Neural crest cell (in vitro differentiated cells): ENCODE measurements around the gene EPB41L4B. TPM values are rescaled to one million over a fixed set of nuclear protein-coding genes. Genes with fewer than 3 reads are reported as not detected.

Source experiments
- DNase-seq: peaks from one replicate; pipeline ENCODE4 v3.0.0; 2021; ENCODE audit warnings: low read depth, mixed read lengths, low spot score
- H3K27ac Mint-ChIP-seq: one replicate; pipeline ENCODE4 v1.8.0; 2021; ENCODE audit warnings: mild to moderate bottlenecking, mixed read lengths; ENCODE audit not compliant: unreplicated experiment
- H3K27me3 Mint-ChIP-seq: 2 replicates; pipeline ENCODE4 v1.8.0; 2021; ENCODE audit warnings: low read depth, mild to moderate bottlenecking, mixed read lengths
- H3K36me3 Mint-ChIP-seq: 2 replicates; pipeline ENCODE4 v1.8.0; 2021; ENCODE audit warnings: low read depth, mild to moderate bottlenecking, mixed read lengths
- H3K4me1 Mint-ChIP-seq: 2 replicates; pipeline ENCODE4 v1.8.0; 2021; ENCODE audit warnings: mixed read lengths
- H3K4me3 Mint-ChIP-seq: one replicate; pipeline ENCODE4 v1.8.0; 2021; ENCODE audit warnings: mild to moderate bottlenecking, mixed read lengths
- H3K9me3 Mint-ChIP-seq: 2 replicates; pipeline ENCODE4 v1.8.0; 2021; ENCODE audit warnings: mixed read lengths
- CTCF ChIP-seq: fragments of 200-600 bp; sonication (generic); conservative IDR thresholded peaks from 2 replicates; pipeline ENCODE4 v1.5.0; 2021; ENCODE audit warnings: antibody characterized with exemption, mild to moderate bottlenecking
- total RNA-seq: library from RNA; stranded (reverse); gene quantifications from 2 replicates; pipeline ENCODE4 v1.2.1, GENCODE V29; 2021

EPB41L4B gene
- total RNA-seq, 1 donor from 2014 or later = 1.4 TPM

GRCh38 chr9:109273869-109274268, 47.0 kb downstream of the EPB41L4B start:
- Mint-ChIP-seq H3K4me3 (no peak overlapping the region), H3K27me3 (peaks cover 2% of the 10 kb centered on the region), H3K27ac (no peak overlapping the region), H3K36me3 (peaks cover 2% of the 10 kb centered on the region), H3K4me1 (peaks cover 16% of the 10 kb centered on the region), H3K9me3 (peaks cover 2% of the 10 kb centered on the region)
- DNase-seq = no peak
- TF ChIP-seq CTCF = no peak

- TF ChIP-seq CTCF = no peak
- H3K4me3 Mint-ChIP-seq = no peak overlapping the region
- peaks cover 2% of the 10 kb centered on the region for H3K27me3 Mint-ChIP-seq
- peaks cover 2% of the 10 kb centered on the region for H3K36me3 Mint-ChIP-seq
- peaks cover 16% of the 10 kb centered on the region for H3K4me1 Mint-ChIP-seq
- no peak overlapping the region for H3K27ac Mint-ChIP-seq
- H3K9me3 Mint-ChIP-seq = peaks cover 3% of the 10 kb centered on the region
- no peak for DNase-seq
Measured at GRCh38 chr9:109272745-109273144, 48.1 kb downstream of the EPB41L4B start.

- H3K4me1 Mint-ChIP-seq = peaks cover 16% of the 10 kb centered on the region
- H3K27ac Mint-ChIP-seq = no peak overlapping the region
- H3K27me3 Mint-ChIP-seq = peaks cover 2% of the 10 kb centered on the region
- peaks cover 7% of the 10 kb centered on the region for H3K9me3 Mint-ChIP-seq
- no peak overlapping the region for H3K4me3 Mint-ChIP-seq
- no peak for DNase-seq
- peaks cover 8% of the 10 kb centered on the region for H3K36me3 Mint-ChIP-seq
- TF ChIP-seq CTCF = no peak
Measured at GRCh38 chr9:109272045-109272444, 48.8 kb downstream of the EPB41L4B start.

- Mint-ChIP-seq H3K36me3 (peaks cover 8% of the 10 kb centered on the region), H3K9me3 (peaks cover 8% of the 10 kb centered on the region), H3K27ac (no peak overlapping the region), H3K4me3 (no peak overlapping the region), H3K4me1 (peaks cover 16% of the 10 kb centered on the region), H3K27me3 (peaks cover 2% of the 10 kb centered on the region)
- DNase-seq = no peak
- TF ChIP-seq CTCF = no peak
Measured at GRCh38 chr9:109270971-109271925, 49.6 kb downstream of the EPB41L4B start.

GRCh38 chr9:109270441-109270840, 50.4 kb downstream of the EPB41L4B start:
- Mint-ChIP-seq H3K27ac (no peak overlapping the region), H3K4me1 (peaks cover 16% of the 10 kb centered on the region), H3K4me3 (no peak overlapping the region), H3K27me3 (peaks cover 2% of the 10 kb centered on the region), H3K9me3 (peaks cover 8% of the 10 kb centered on the region), H3K36me3 (peaks cover 8% of the 10 kb centered on the region)
- DNase-seq = no peak
- no peak for TF ChIP-seq CTCF
